Measurements from ENCODE around the gene SH3TC2. TPM values are rescaled to one million over a fixed set of nuclear protein-coding genes. Genes with fewer than 3 reads are reported as not detected.

SH3TC2 gene
- total RNA-seq, 1 donor from 2014 or later: 0.69 TPM

DNA sequence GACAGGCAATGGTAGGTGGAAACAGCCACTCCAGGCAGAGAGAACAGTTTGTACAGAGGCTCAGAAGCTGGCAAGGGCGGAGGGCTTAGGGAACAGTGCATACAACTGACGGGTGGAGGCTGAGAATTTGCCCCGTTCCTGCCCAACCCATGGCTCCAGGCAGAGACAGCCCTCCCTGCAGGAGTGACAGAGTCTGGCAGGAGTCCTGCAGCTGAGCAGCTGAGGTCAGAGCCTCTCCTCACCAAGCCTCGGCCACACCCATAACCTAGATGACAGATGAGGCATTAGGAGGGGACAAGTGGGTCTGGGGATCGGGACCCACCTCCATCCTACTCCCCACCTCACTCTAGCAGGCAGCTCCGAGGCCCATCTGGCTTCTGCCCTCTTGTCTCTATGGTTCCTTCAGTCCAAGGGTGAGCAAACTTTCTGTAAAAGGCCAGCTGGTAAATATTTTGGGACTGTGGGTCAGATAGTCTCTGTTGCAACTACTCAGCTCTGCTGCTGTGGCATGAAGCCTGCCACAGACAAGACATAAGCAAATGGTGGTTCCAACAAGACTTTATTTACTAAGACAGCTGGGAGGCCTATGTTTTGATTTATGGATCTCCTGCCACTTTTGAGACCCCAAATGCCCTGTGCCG, 83.7 kb downstream of the SH3TC2 start:
- H3K27ac ChIP-seq: no peak overlapping the region
- H3K4me1 ChIP-seq: peaks cover 6% of the 10 kb centered on the region
- no peak overlapping the region for H3K4me3 ChIP-seq
- H3K27me3 ChIP-seq: no peaks in the 10 kb centered on the region
- no peaks in the 10 kb centered on the region for H3K9me3 ChIP-seq (ENCODE audit: low read depth)
- H3K4me2 ChIP-seq: no peak overlapping the region
- H3K9ac ChIP-seq: no peak overlapping the region
- no peaks in the 10 kb centered on the region for H3K79me2 ChIP-seq (ENCODE audit: low read depth)
- no peaks in the 10 kb centered on the region for H3F3A ChIP-seq (ENCODE audit: low read depth)
- peaks cover 10% of the 10 kb centered on the region for H3K4me1 Mint-ChIP-seq
- TF ChIP-seq EZH2 (IDR thresholded peaks at IDR 0.05): no peak
- TF ChIP-seq EZH2phosphoT487 (IDR thresholded peaks at IDR 0.05): no peak
- TF ChIP-seq, protein P1, sequence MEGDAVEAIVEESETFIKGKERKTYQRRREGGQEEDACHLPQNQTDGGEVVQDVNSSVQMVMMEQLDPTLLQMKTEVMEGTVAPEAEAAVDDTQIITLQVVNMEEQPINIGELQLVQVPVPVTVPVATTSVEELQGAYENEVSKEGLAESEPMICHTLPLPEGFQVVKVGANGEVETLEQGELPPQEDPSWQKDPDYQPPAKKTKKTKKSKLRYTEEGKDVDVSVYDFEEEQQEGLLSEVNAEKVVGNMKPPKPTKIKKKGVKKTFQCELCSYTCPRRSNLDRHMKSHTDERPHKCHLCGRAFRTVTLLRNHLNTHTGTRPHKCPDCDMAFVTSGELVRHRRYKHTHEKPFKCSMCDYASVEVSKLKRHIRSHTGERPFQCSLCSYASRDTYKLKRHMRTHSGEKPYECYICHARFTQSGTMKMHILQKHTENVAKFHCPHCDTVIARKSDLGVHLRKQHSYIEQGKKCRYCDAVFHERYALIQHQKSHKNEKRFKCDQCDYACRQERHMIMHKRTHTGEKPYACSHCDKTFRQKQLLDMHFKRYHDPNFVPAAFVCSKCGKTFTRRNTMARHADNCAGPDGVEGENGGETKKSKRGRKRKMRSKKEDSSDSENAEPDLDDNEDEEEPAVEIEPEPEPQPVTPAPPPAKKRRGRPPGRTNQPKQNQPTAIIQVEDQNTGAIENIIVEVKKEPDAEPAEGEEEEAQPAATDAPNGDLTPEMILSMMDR (IDR thresholded peaks at IDR 0.05): no peak
- H3K27ac Mint-ChIP-seq: peak overlapping the region; percentile 1
- peaks cover 6% of the 10 kb centered on the region for H3K27me3 Mint-ChIP-seq (ENCODE audit: insufficient read depth, low read depth)
- peaks cover 2% of the 10 kb centered on the region for H3K9me3 Mint-ChIP-seq
- no peak for DNase-seq (ENCODE audit: low spot score)
- no peaks in the 10 kb centered on the region for H4K20me1 ChIP-seq (ENCODE audit: low read depth)
- no peak overlapping the region for H2AFZ ChIP-seq (replicated peaks)
- H3K36me3 ChIP-seq: no peaks in the 10 kb centered on the region
- H3K4me3 Mint-ChIP-seq: no peak overlapping the region
- no peaks in the 10 kb centered on the region for H3K36me3 Mint-ChIP-seq

DNA sequence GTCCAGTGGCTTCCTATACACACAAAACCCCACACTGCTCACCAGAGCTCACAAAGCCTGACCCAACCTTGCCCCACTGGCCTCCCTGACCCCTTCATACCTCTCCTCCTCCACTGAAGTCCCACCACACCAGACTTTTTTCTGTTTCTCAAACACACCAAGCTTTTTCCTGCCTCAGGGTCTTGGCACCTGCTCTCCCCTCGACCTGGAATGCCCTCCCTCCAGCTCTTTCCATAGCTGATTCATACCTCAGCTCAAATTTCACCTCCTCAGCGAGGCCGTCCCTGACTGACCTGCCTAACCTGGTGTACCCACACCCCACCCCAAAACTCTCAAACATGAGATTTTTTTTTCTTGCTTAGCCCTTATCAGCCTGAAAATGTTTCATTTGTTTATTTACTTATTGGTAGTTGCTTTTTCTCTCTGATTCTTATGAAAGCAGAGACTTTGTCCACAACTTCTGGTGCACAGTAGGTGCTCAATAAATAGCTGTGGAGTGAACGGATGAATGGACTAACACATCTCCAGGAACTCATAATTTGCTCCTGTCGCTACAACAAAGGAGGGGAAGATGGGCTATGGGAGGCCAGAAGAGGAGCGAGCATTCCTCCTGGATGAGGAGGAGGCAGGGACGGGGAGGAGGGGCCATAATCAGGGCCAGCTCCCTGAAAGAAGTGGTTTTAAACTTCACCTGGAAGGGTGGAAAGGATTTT, 84.3 kb downstream of the SH3TC2 start:
- no peaks in the 10 kb centered on the region for H3F3A ChIP-seq (ENCODE audit: low read depth)
- no peak for TF ChIP-seq EZH2 (IDR thresholded peaks at IDR 0.05)
- TF ChIP-seq EZH2phosphoT487 (IDR thresholded peaks at IDR 0.05): no peak
- TF ChIP-seq, protein P1 (IDR thresholded peaks at IDR 0.05): no peak
- DNase-seq (ENCODE audit: low spot score): no peak
- Mint-ChIP-seq H3K4me1 (peaks cover 10% of the 10 kb centered on the region), H3K27ac (peak overlapping the region; percentile 1), H3K4me3 (no peak overlapping the region), H3K36me3 (no peaks in the 10 kb centered on the region), H3K9me3 (no peaks in the 10 kb centered on the region), H3K27me3 (ENCODE audit: insufficient read depth, low read depth) (peaks cover 6% of the 10 kb centered on the region)
- H3K9me3 ChIP-seq (ENCODE audit: low read depth): no peaks in the 10 kb centered on the region
- H3K4me3 ChIP-seq: no peak overlapping the region
- H3K27me3 ChIP-seq: no peaks in the 10 kb centered on the region
- no peak overlapping the region for H3K9ac ChIP-seq
- H2AFZ ChIP-seq (replicated peaks): no peak overlapping the region
- no peak overlapping the region for H3K4me2 ChIP-seq
- H3K27ac ChIP-seq: no peak overlapping the region
- H3K4me1 ChIP-seq: peaks cover 6% of the 10 kb centered on the region
- H4K20me1 ChIP-seq (ENCODE audit: low read depth): no peaks in the 10 kb centered on the region
- H3K36me3 ChIP-seq: no peaks in the 10 kb centered on the region
- H3K79me2 ChIP-seq (ENCODE audit: low read depth): no peaks in the 10 kb centered on the region

- H3K27ac ChIP-seq: no peak overlapping the region
These were observed 86.1 kb downstream of the SH3TC2 start for GRCh38 chr5:148976569-148977381.

More at GRCh38 chr5:148976569-148977381, 86.1 kb downstream of the SH3TC2 start:
- DNase-seq (ENCODE audit: low spot score): peak; percentile 57
- Histone ChIP-seq H3F3A (ENCODE audit: low read depth) (no peaks in the 10 kb centered on the region), H3K4me1 (peaks cover 6% of the 10 kb centered on the region), H3K36me3 (no peaks in the 10 kb centered on the region), H3K4me3 (no peak overlapping the region), H4K20me1 (ENCODE audit: low read depth) (no peaks in the 10 kb centered on the region), H3K79me2 (ENCODE audit: low read depth) (no peaks in the 10 kb centered on the region), H3K9me3 (ENCODE audit: low read depth) (no peaks in the 10 kb centered on the region), H3K27me3 (no peaks in the 10 kb centered on the region), H3K9ac (no peak overlapping the region), H2AFZ (replicated peaks) (no peak overlapping the region), H3K4me2 (no peak overlapping the region)
- Mint-ChIP-seq H3K4me1 (peaks cover 10% of the 10 kb centered on the region), H3K27me3 (ENCODE audit: insufficient read depth, low read depth) (peaks cover 6% of the 10 kb centered on the region), H3K9me3 (no peaks in the 10 kb centered on the region), H3K27ac (peak overlapping the region; percentile 80), H3K36me3 (no peaks in the 10 kb centered on the region), H3K4me3 (no peak overlapping the region)
- no peak for TF ChIP-seq EZH2 (IDR thresholded peaks at IDR 0.05)
- no peak for TF ChIP-seq EZH2phosphoT487 (IDR thresholded peaks at IDR 0.05)
- TF ChIP-seq, protein P1 (IDR thresholded peaks at IDR 0.05): no peak
